Retina (tissue), 1 donor: Measurements from ENCODE around the gene CPLANE2.
"Not testable (repeated sequence)": the region's sequence is repeated elsewhere in the genome, so short reads cannot be mapped to it uniquely, and the experiment has no call there.

Experiments used
- DNase-seq: peaks from one replicate; pipeline ENCODE4 v3.0.0-alpha.2; 2016

The CPLANE2 gene

GRCh38 chr1:16236511-16237342 lies at the start of gene CPLANE2:
TSS of gene CPLANE2 (minus strand) at chr1:16237183. CDS start at chr1:16236742, 441 bp downstream.
- peak; percentile 93 for DNase-seq

GRCh38 chr1:16286122-16286521 lies 49.1 kb upstream of the CPLANE2 start:
- DNase-seq = no peak

- DNase-seq = no peak
Observed at GRCh38 chr1:16281765-16282164, 44.8 kb upstream of the CPLANE2 start.

GRCh38 chr1:16279186-16279585 lies 42.2 kb upstream of the CPLANE2 start:
- no peak for DNase-seq

GRCh38 chr1:16276302-16277030 lies 39.5 kb upstream of the CPLANE2 start:
- no peak for DNase-seq

- no peak for DNase-seq
Observed at GRCh38 chr1:16275591-16275990, 38.6 kb upstream of the CPLANE2 start.

GRCh38 chr1:16267690-16268180 lies 30.8 kb upstream of the CPLANE2 start:
- DNase-seq = no peak

GRCh38 chr1:16266411-16267118 lies 29.6 kb upstream of the CPLANE2 start:
- no peak for DNase-seq

GRCh38 chr1:16262067-16262466 lies 25.1 kb upstream of the CPLANE2 start:
- no peak for DNase-seq

- DNase-seq = no peak
Observed at GRCh38 chr1:16260814-16261213, 23.8 kb upstream of the CPLANE2 start.

GRCh38 chr1:16258591-16259135 lies 21.7 kb upstream of the CPLANE2 start:
- no peak for DNase-seq

- no peak for DNase-seq
Observed at GRCh38 chr1:16257968-16258367, 21.0 kb upstream of the CPLANE2 start.

GRCh38 chr1:16257556-16257955 lies 20.6 kb upstream of the CPLANE2 start:
- not testable (repeated sequence) for DNase-seq

GRCh38 chr1:16256478-16256877 lies 19.5 kb upstream of the CPLANE2 start:
- no peak for DNase-seq

GRCh38 chr1:16254263-16254928 lies 17.4 kb upstream of the CPLANE2 start:
- no peak for DNase-seq

GRCh38 chr1:16253332-16253922 lies 16.4 kb upstream of the CPLANE2 start:
- no peak for DNase-seq

- no peak for DNase-seq
Observed at GRCh38 chr1:16252912-16253311, 15.9 kb upstream of the CPLANE2 start.

- DNase-seq = no peak
Observed at GRCh38 chr1:16251381-16251780, 14.4 kb upstream of the CPLANE2 start.

- DNase-seq = no peak
Observed at GRCh38 chr1:16250524-16251251, 13.7 kb upstream of the CPLANE2 start.

- no peak for DNase-seq
Observed at GRCh38 chr1:16249596-16250241, 12.7 kb upstream of the CPLANE2 start.
